ENCODE results near the gene FLT1.

The FLT1 gene

GRCh38 chr13:28328271-28328607, 166.7 kb downstream of the FLT1 start:
- ATAC-seq (ENCODE audit: insufficient read depth, low read depth) (no peak), DNase-seq (no peak)
- Histone ChIP-seq H3K9ac (ENCODE audit: low read depth, low read length) (no peak overlapping the region), H3K9me3 (ENCODE audit: insufficient read depth, low read length, severe bottlenecking) (no peaks in the 10 kb centered on the region), H4K20me1 (ENCODE audit: insufficient read depth, low read length) (no peaks in the 10 kb centered on the region), H3K27ac (ENCODE audit: low read length) (no peak overlapping the region), H3K36me3 (ENCODE audit: insufficient read depth, low read length) (no peaks in the 10 kb centered on the region), H2AFZ (ENCODE audit: low read depth, low read length) (no peak overlapping the region), H3K4me1 (ENCODE audit: insufficient read depth, low read length) (0 out of 2 replicates have a peak, but pooled peaks cover 4% of the 10 kb centered on the region), H3K79me2 (ENCODE audit: insufficient read depth, low read length) (no peaks in the 10 kb centered on the region), H3K27me3 (ENCODE audit: insufficient read depth, low read length, poor library complexity) (no peaks in the 10 kb centered on the region), H3K4me2 (ENCODE audit: insufficient read depth, low read length) (no peak overlapping the region), H3K4me3 (ENCODE audit: low read depth in 1 of 2, low read length in 2 of 2) (no peak overlapping the region)
- no peak for TF ChIP-seq CTCF (IDR thresholded peaks at IDR 0.05; ENCODE audit: borderline replicate concordance, extremely low read depth, low read length, poor library complexity, severe bottlenecking)
- TF ChIP-seq EZH2 (IDR thresholded peaks at IDR 0.05; ENCODE audit: borderline replicate concordance, low read depth, low read length, severe bottlenecking) = no peak

GRCh38 chr13:28327373-28328270, 167.3 kb downstream of the FLT1 start:
- H3K4me1 ChIP-seq (ENCODE audit: insufficient read depth, low read length) = 0 out of 2 replicates have a peak, but pooled peaks cover 4% of the 10 kb centered on the region
- no peak overlapping the region for H3K9ac ChIP-seq (ENCODE audit: low read depth, low read length)
- TF ChIP-seq EZH2 (IDR thresholded peaks at IDR 0.05; ENCODE audit: borderline replicate concordance, low read depth, low read length, severe bottlenecking) (no peak), CTCF (IDR thresholded peaks at IDR 0.05; ENCODE audit: borderline replicate concordance, extremely low read depth, low read length, poor library complexity, severe bottlenecking) (no peak)
- no peaks in the 10 kb centered on the region for H3K27me3 ChIP-seq (ENCODE audit: insufficient read depth, low read length, poor library complexity)
- no peak overlapping the region for H3K4me3 ChIP-seq (ENCODE audit: low read depth in 1 of 2, low read length in 2 of 2)
- H3K36me3 ChIP-seq (ENCODE audit: insufficient read depth, low read length) = no peaks in the 10 kb centered on the region
- no peaks in the 10 kb centered on the region for H3K79me2 ChIP-seq (ENCODE audit: insufficient read depth, low read length)
- no peaks in the 10 kb centered on the region for H4K20me1 ChIP-seq (ENCODE audit: insufficient read depth, low read length)
- H2AFZ ChIP-seq (ENCODE audit: low read depth, low read length) = no peak overlapping the region
- no peak for DNase-seq
- H3K27ac ChIP-seq (ENCODE audit: low read length) = no peak overlapping the region
- no peak for ATAC-seq (ENCODE audit: insufficient read depth, low read depth)
- no peaks in the 10 kb centered on the region for H3K9me3 ChIP-seq (ENCODE audit: insufficient read depth, low read length, severe bottlenecking)
- H3K4me2 ChIP-seq (ENCODE audit: insufficient read depth, low read length) = no peak overlapping the region

- no peak for ATAC-seq (ENCODE audit: insufficient read depth, low read depth)
- TF ChIP-seq EZH2 (IDR thresholded peaks at IDR 0.05; ENCODE audit: borderline replicate concordance, low read depth, low read length, severe bottlenecking) = no peak
- no peak for TF ChIP-seq CTCF (IDR thresholded peaks at IDR 0.05; ENCODE audit: borderline replicate concordance, extremely low read depth, low read length, poor library complexity, severe bottlenecking)
- H3K4me1 ChIP-seq (ENCODE audit: insufficient read depth, low read length) = 0 out of 2 replicates have a peak, but pooled peaks cover 4% of the 10 kb centered on the region
These were observed 168.9 kb downstream of the FLT1 start for GRCh38 chr13:28326056-28326455.

More at GRCh38 chr13:28326056-28326455, 168.9 kb downstream of the FLT1 start:
- no peak for DNase-seq
- Histone ChIP-seq H3K9ac (ENCODE audit: low read depth, low read length) (no peak overlapping the region), H3K36me3 (ENCODE audit: insufficient read depth, low read length) (no peaks in the 10 kb centered on the region), H3K79me2 (ENCODE audit: insufficient read depth, low read length) (no peaks in the 10 kb centered on the region), H3K27me3 (ENCODE audit: insufficient read depth, low read length, poor library complexity) (no peaks in the 10 kb centered on the region), H3K4me3 (ENCODE audit: low read depth in 1 of 2, low read length in 2 of 2) (no peak overlapping the region), H4K20me1 (ENCODE audit: insufficient read depth, low read length) (no peaks in the 10 kb centered on the region), H3K4me2 (ENCODE audit: insufficient read depth, low read length) (no peak overlapping the region), H3K27ac (ENCODE audit: low read length) (no peak overlapping the region), H3K9me3 (ENCODE audit: insufficient read depth, low read length, severe bottlenecking) (no peaks in the 10 kb centered on the region), H2AFZ (ENCODE audit: low read depth, low read length) (no peak overlapping the region)

Measured in DND-41 (cell line).